ENCODE measurements around the gene HERPUD2. TPM values are rescaled to one million over a fixed set of nuclear protein-coding genes. Genes with fewer than 3 reads are reported as not detected.
"Not testable (repeated sequence)": the region's sequence is repeated elsewhere in the genome, so short reads cannot be mapped to it uniquely, and the experiment has no call there.

HERPUD2 gene
- total RNA-seq, 1 donor from 2014 or later = 24.6 TPM

GRCh38 chr7:35714862-35715261 is 19.9 kb upstream of the HERPUD2 start:
- DNase-seq (ENCODE audit: low read depth) = no peak

GRCh38 chr7:35714407-35714806 is 19.5 kb upstream of the HERPUD2 start:
- no peak for DNase-seq (ENCODE audit: low read depth)

GRCh38 chr7:35712563-35713226 is 17.8 kb upstream of the HERPUD2 start:
- DNase-seq (ENCODE audit: low read depth) = no peak

GRCh38 chr7:35707422-35707821 is 12.5 kb upstream of the HERPUD2 start:
- no peak for DNase-seq (ENCODE audit: low read depth)

- DNase-seq (ENCODE audit: low read depth) = no peak
Measured at GRCh38 chr7:35705932-35706461, 11.1 kb upstream of the HERPUD2 start.

GRCh38 chr7:35704261-35704660 is 9.3 kb upstream of the HERPUD2 start:
- DNase-seq (ENCODE audit: low read depth) = no peak

GRCh38 chr7:35702541-35702940 is 7.6 kb upstream of the HERPUD2 start:
- DNase-seq (ENCODE audit: low read depth) = no peak

- no peak for DNase-seq (ENCODE audit: low read depth)
Measured at GRCh38 chr7:35701287-35701900, 6.5 kb upstream of the HERPUD2 start.

- no peak for DNase-seq (ENCODE audit: low read depth)
Measured at GRCh38 chr7:35700865-35701264, 5.9 kb upstream of the HERPUD2 start.

- no peak for DNase-seq (ENCODE audit: low read depth)
Measured at GRCh38 chr7:35700333-35700732, 5.4 kb upstream of the HERPUD2 start.

- DNase-seq (ENCODE audit: low read depth) = no peak
Measured at GRCh38 chr7:35699796-35700305, 4.9 kb upstream of the HERPUD2 start.

- DNase-seq (ENCODE audit: low read depth) = peak; percentile 73
Measured at GRCh38 chr7:35698382-35698781, 3.4 kb upstream of the HERPUD2 start.

GRCh38 chr7:35697414-35698175 is 2.7 kb upstream of the HERPUD2 start:
- DNase-seq (ENCODE audit: low read depth) = peak; percentile 87

GRCh38 chr7:35695987-35696386 is 1.1 kb upstream of the HERPUD2 start:
- no peak for DNase-seq (ENCODE audit: low read depth)

- peak; percentile 32 for DNase-seq (ENCODE audit: low read depth)
Measured at GRCh38 chr7:35695473-35695850, 527 bp upstream of the HERPUD2 start.

- DNase-seq (ENCODE audit: low read depth) = peak; percentile 34
Measured at GRCh38 chr7:35694161-35694783, 663 bp downstream of the HERPUD2 start.

- no peak for DNase-seq (ENCODE audit: low read depth)
Measured at GRCh38 chr7:35691827-35692307, 3.1 kb downstream of the HERPUD2 start.

- DNase-seq (ENCODE audit: low read depth) = no peak
Measured at GRCh38 chr7:35691366-35691765, 3.6 kb downstream of the HERPUD2 start.

- DNase-seq (ENCODE audit: low read depth) = not testable (repeated sequence)
Measured at GRCh38 chr7:35690614-35691013, 4.3 kb downstream of the HERPUD2 start.

- DNase-seq (ENCODE audit: low read depth) = peak; percentile 22
Measured at GRCh38 chr7:35685781-35686180, 9.2 kb downstream of the HERPUD2 start.
